GM12873 (cell line): Measurements from ENCODE around the gene PSMB3.

Experiments
- TF ChIP-seq, protein P1 (sequence below): IDR thresholded peaks from 2 replicates; pipeline ENCODE4 v1.5.1; 2012; ENCODE audit warnings: low read depth, mild to moderate bottlenecking, moderate library complexity, low read length, control low read depth; ENCODE audit not compliant: insufficient read depth; ENCODE audit errors: missing control alignments

PSMB3 gene

DNA sequence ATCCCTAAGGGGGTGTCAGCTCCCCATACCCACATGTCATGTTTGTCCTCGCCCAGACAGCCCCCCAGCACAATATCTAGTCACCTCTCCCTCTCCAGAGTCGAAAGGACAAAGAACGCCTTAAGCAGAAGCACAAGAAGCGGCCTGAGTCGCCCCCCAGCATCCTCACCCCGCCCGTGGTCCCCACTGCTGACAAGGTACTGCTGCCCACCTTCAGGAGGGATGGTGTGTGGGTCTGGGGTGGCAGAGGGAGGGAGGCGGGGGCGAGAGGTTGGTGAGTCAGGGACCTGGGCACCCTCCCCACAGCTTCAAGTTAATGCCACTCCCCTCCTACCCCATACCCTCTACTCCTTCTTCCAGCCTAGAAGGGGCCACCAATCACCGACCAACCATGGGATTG is 39.9 kb upstream of the PSMB3 start:
- TF ChIP-seq, protein P1, sequence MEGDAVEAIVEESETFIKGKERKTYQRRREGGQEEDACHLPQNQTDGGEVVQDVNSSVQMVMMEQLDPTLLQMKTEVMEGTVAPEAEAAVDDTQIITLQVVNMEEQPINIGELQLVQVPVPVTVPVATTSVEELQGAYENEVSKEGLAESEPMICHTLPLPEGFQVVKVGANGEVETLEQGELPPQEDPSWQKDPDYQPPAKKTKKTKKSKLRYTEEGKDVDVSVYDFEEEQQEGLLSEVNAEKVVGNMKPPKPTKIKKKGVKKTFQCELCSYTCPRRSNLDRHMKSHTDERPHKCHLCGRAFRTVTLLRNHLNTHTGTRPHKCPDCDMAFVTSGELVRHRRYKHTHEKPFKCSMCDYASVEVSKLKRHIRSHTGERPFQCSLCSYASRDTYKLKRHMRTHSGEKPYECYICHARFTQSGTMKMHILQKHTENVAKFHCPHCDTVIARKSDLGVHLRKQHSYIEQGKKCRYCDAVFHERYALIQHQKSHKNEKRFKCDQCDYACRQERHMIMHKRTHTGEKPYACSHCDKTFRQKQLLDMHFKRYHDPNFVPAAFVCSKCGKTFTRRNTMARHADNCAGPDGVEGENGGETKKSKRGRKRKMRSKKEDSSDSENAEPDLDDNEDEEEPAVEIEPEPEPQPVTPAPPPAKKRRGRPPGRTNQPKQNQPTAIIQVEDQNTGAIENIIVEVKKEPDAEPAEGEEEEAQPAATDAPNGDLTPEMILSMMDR: no peak

DNA sequence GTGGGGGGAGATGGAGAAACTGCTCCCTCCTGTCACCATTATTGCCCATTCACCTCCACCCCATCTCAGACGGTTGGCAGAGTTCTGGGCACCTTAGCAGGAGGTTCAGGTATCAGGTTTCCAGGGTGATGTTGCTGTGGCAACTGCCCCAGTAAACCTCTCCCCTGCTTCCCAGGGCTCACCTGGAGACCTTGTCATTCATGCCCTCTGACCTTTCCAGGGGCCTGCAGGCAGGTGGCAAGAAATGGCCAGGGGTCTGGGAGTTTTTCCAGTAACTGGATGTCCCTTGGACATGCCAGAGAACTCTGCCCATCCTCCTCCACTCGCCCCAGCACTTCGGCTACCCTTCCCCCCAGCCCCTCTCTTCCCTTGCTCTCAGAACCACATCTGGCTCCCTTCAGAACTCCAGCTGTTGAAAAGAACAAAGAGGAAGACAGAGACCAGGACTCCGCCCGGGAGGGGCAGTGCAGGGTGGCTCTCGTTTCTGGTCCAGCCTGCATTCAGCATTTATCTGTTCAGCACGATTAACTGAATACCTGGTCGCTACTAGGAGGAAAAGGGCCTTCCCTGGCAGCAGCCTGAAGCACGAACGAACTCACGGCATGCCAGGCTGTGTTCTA is 39.0 kb upstream of the PSMB3 start:
- TF ChIP-seq, protein P1: no peak

GRCh38 chr17:38715216-38715943 is 37.2 kb upstream of the PSMB3 start:
- TF ChIP-seq, protein P1: no peak

GRCh38 chr17:38716368-38717005 is 36.1 kb upstream of the PSMB3 start:
- TF ChIP-seq, protein P1: no peak

- TF ChIP-seq, protein P1: no peak
Observed at GRCh38 chr17:38717139-38717745, 35.3 kb upstream of the PSMB3 start.

DNA sequence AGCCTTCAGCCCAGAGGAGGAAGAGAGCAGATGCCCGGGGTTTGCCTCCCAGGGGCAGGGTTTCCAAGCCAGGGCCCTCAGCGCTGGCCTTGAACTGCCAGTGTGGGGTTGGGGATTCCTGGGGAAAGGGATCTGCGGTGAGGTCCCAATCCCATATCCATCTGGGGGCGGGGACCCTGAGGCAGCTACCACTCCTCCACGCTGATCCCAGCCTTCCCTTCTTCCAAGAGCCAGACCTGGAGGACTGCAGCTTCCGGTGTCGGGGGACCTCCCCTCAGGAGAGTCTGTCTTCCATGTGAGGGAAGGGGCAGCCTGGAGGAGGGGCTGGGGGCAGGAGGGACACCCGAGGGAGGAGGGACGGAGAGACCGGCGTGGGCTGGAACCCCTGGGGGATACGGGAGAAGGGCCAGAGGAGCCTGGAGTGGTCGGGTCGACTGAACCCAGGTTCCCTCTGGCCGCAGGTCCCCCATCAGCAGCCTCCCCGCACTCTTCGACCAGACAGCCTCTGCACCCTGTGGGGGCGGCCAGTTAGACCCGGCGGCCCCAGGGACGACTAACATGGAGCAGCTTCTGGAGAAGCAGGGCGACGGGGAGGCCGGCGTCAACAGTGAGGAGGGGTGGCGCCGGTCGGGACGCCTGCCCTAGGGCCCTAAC is 33.1 kb upstream of the PSMB3 start:
- TF ChIP-seq, protein P1: no peak
